ENCODE measurements around the gene ARMH4. TPM values are rescaled to one million over a fixed set of nuclear protein-coding genes. Genes with fewer than 3 reads are reported as not detected.

The ARMH4 gene
- polyA plus RNA-seq, 1 donor (not counting 4 experiments of a cell fraction or from before 2014, with no cell fraction given), result 0.56 TPM

- no peak for TF ChIP-seq CTCF (optimal IDR thresholded peaks at IDR 0.05 in 1 of 3, IDR thresholded peaks at IDR 0.05 in 1 of 3, conservative IDR thresholded peaks at IDR 0.05 in 1 of 3; ENCODE audit: extremely low read depth in 1 of 3, insufficient read depth in 2 of 3, low read length in 3 of 3)
- no peak for TF ChIP-seq EZH2 (IDR thresholded peaks at IDR 0.05; ENCODE audit: low read length)
- dilution Hi-C loops (cut with MboI; ENCODE audit: extremely low pct_ligation_motif_present, low sequenced_read_pairs), result no loop called here
- Histone ChIP-seq H3K9me1 (ENCODE audit: control insufficient read depth, extremely low read depth, insufficient read depth, low read length) (no peaks in the 10 kb centered on the region), H3K79me2 (ENCODE audit: control insufficient read depth, insufficient read depth, low read length) (no peaks in the 10 kb centered on the region), H3K9me3 (ENCODE audit: control insufficient read depth, low read depth, low read length) (no peaks in the 10 kb centered on the region), H2AFZ (ENCODE audit: control insufficient read depth, low read length) (no peak overlapping the region), H4K20me1 (ENCODE audit: control insufficient read depth, extremely low read depth, insufficient read depth, low read length) (no peaks in the 10 kb centered on the region), H3K27me3 (ENCODE audit: control insufficient read depth, extremely low read depth, insufficient read depth, low read length) (no peaks in the 10 kb centered on the region), H3K9ac (ENCODE audit: control insufficient read depth, extremely low read depth, insufficient read depth, low read length) (no peak overlapping the region), H3K4me3 (ENCODE audit: control insufficient read depth in 2 of 3, extremely low read depth in 1 of 3, insufficient read depth in 2 of 3, low read depth in 1 of 3, low read length in 3 of 3) (no peak overlapping the region), H3K36me3 (ENCODE audit: control insufficient read depth in 2 of 2, extremely low read depth in 1 of 2, insufficient read depth in 2 of 2, low read length in 2 of 2) (no peaks in the 10 kb centered on the region), H3K4me2 (ENCODE audit: control insufficient read depth, extremely low read depth, insufficient read depth, low read depth, low read length) (no peak overlapping the region), H3K27ac (ENCODE audit: control insufficient read depth, insufficient read depth, low read length) (no peak overlapping the region), H3K4me1 (ENCODE audit: control insufficient read depth, extremely low read depth, insufficient read depth, low read length) (no peaks in the 10 kb centered on the region)
- no peak for DNase-seq (ENCODE audit: low read depth, low spot score)
- no peak for FAIRE-seq
These were observed 41.5 kb upstream of the ARMH4 start for GRCh38 chr14:58193542-58193941.

DNA sequence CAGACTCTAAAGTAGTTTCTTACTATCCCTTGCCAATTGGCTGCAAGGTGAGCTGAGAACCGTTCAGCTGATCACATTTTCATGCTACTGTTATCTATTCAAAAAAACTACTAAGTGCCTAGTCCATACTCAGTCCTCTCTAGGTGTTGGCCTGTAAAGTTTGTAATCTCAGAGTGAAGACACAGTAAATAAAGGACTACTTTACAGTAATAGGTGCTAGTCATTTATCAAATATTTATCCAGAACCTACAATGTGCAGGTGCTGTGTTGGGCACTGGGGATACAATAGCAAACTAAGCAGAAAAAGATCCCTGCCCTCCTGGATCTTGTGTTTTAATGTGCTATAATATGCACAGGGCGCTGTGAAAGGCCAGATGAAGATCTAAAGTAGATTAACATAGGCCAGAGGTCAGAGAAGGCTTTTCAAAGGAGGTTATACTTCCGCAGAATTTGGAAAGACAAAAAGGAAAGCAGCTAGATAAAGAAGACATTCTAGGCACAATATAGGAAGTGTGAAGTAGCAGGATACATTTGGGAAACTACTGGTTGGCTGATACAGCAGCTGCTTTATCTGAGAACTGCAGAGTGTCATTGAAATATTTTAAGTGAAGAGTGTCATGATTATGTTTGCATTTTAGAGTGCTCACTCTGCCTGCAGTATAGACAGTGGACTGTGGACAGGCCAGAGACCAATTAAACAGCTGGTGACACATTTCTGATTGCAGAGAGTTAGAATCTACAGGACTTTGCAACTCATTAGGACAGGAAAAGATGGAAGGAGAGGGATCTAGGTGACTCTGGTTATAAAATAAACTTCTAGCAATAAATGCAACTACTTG, 40.0 kb upstream of the ARMH4 start:
- Histone ChIP-seq H3K9me3 (ENCODE audit: control insufficient read depth, low read depth, low read length) (no peaks in the 10 kb centered on the region), H4K20me1 (ENCODE audit: control insufficient read depth, extremely low read depth, insufficient read depth, low read length) (no peaks in the 10 kb centered on the region), H3K4me3 (ENCODE audit: control insufficient read depth in 2 of 3, extremely low read depth in 1 of 3, insufficient read depth in 2 of 3, low read depth in 1 of 3, low read length in 3 of 3) (no peak overlapping the region), H3K4me2 (ENCODE audit: control insufficient read depth, extremely low read depth, insufficient read depth, low read depth, low read length) (no peak overlapping the region), H3K27me3 (ENCODE audit: control insufficient read depth, extremely low read depth, insufficient read depth, low read length) (no peaks in the 10 kb centered on the region), H3K4me1 (ENCODE audit: control insufficient read depth, extremely low read depth, insufficient read depth, low read length) (no peaks in the 10 kb centered on the region), H3K79me2 (ENCODE audit: control insufficient read depth, insufficient read depth, low read length) (no peaks in the 10 kb centered on the region), H3K9me1 (ENCODE audit: control insufficient read depth, extremely low read depth, insufficient read depth, low read length) (no peaks in the 10 kb centered on the region), H3K36me3 (ENCODE audit: control insufficient read depth in 2 of 2, extremely low read depth in 1 of 2, insufficient read depth in 2 of 2, low read length in 2 of 2) (no peaks in the 10 kb centered on the region), H2AFZ (ENCODE audit: control insufficient read depth, low read length) (no peak overlapping the region), H3K9ac (ENCODE audit: control insufficient read depth, extremely low read depth, insufficient read depth, low read length) (no peak overlapping the region), H3K27ac (ENCODE audit: control insufficient read depth, insufficient read depth, low read length) (no peak overlapping the region)
- no peak for TF ChIP-seq EZH2 (IDR thresholded peaks at IDR 0.05; ENCODE audit: low read length)
- no peak for TF ChIP-seq CTCF (optimal IDR thresholded peaks at IDR 0.05 in 1 of 3, IDR thresholded peaks at IDR 0.05 in 1 of 3, conservative IDR thresholded peaks at IDR 0.05 in 1 of 3; ENCODE audit: extremely low read depth in 1 of 3, insufficient read depth in 2 of 3, low read length in 3 of 3)
- FAIRE-seq, result no peak
- no peak for DNase-seq (ENCODE audit: low read depth, low spot score)
- dilution Hi-C loops (cut with MboI; ENCODE audit: extremely low pct_ligation_motif_present, low sequenced_read_pairs), result no loop called here

All from keratinocyte (primary cell).